ENCODE data around the gene UBE3B. TPM values are rescaled to one million over a fixed set of nuclear protein-coding genes. Genes with fewer than 3 reads are reported as not detected.

The UBE3B gene
- polyA plus RNA-seq, 3 donors, result 14.4 to 25.9 (median 18.2) TPM

- intact Hi-C loops (cut with micrococcal nuclease), result no loop called here
- Mint-ChIP-seq H3K4me1 (no peaks in the 10 kb centered on the region), H3K9me3 (no peaks in the 10 kb centered on the region), H3K36me3 (peaks cover 0 to 4% of the 10 kb centered on the region in 2 donors), H3K27ac (no peak overlapping the region), H3K4me3 (no peak overlapping the region), H3K27me3 (ENCODE audit: low read depth in 3 of 3) (peaks cover 1 to 11% (median 7%) of the 10 kb centered on the region in 3 donors)
- Histone ChIP-seq H3K9ac (ENCODE audit: insufficient read depth, low read length, poor library complexity, severe bottlenecking) (no peak overlapping the region), H3K36me3 (replicated peaks in 1 of 2; ENCODE audit: control insufficient read depth in 1 of 2, insufficient read depth in 2 of 2, low read length in 2 of 2) (no peaks in the 10 kb centered on the region), H2AFZ (ENCODE audit: insufficient read depth, low read depth, low read length, poor library complexity, severe bottlenecking) (no peak overlapping the region), H3K9me3 (replicated peaks in 1 of 2; ENCODE audit: control insufficient read depth in 1 of 2, insufficient read depth in 1 of 2, low read length in 2 of 2) (no peaks in the 10 kb centered on the region), H3K27ac (ENCODE audit: low read depth in 1 of 2, low read length in 2 of 2) (no peak overlapping the region), H3K79me2 (ENCODE audit: insufficient read depth, low read length) (no peaks in the 10 kb centered on the region), H3K4me2 (replicated peaks; ENCODE audit: extremely low read depth, low read length, poor library complexity, severe bottlenecking) (no peak overlapping the region), H4K20me1 (ENCODE audit: insufficient read depth, low read length) (no peaks in the 10 kb centered on the region), H3K4me3 (replicated peaks in 1 of 3; ENCODE audit: low read depth in 2 of 3, low read length in 3 of 3) (no peak overlapping the region), H3K4me1 (ENCODE audit: control insufficient read depth in 1 of 2, insufficient read depth in 2 of 2, low read length in 2 of 2) (no peaks in the 10 kb centered on the region), H3K27me3 (ENCODE audit: control insufficient read depth in 2 of 2, insufficient read depth in 2 of 2, low read length in 2 of 2) (no peaks in the 10 kb centered on the region)
- 96% methylated on average over 17 of the region's 18 CpGs for WGBS (ENCODE audit: insufficient coverage)
- no peak for TF ChIP-seq CTCF (IDR thresholded peaks at IDR 0.05)
- no peak for DNase-seq
Observed at GRCh38 chr12:109555431-109556315, 78.2 kb downstream of the UBE3B start.

DNA sequence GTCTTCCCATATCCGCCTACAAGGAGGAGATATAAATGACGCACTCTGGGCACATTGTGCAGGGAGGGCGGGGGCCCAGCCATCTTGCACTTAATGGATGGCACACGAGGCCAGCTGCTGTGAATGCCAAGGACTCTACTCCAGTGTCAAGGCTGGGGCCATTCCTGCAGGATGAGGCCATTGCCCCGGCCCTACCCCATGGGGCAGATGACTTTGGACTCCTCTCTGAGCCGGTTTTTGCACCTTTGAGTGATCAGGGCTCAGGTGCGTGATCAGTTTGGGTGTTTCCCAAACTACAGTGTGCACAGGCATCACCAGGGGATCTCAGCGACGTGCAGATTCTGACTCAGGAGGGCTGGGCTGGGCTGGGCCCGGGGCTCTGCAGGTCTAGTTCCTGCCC lies 79.8 kb downstream of the UBE3B start:
- no peak overlapping the region for H3K9ac ChIP-seq (ENCODE audit: insufficient read depth, low read length, poor library complexity, severe bottlenecking)
- H3K27ac Mint-ChIP-seq, result no peak overlapping the region
- peaks cover 7 to 8% of the 10 kb centered on the region in 2 donors for H3K36me3 Mint-ChIP-seq
- H3K4me3 ChIP-seq (replicated peaks in 1 of 3; ENCODE audit: low read depth in 2 of 3, low read length in 3 of 3), result no peak overlapping the region
- no peaks in the 10 kb centered on the region for H3K4me1 ChIP-seq (ENCODE audit: control insufficient read depth in 1 of 2, insufficient read depth in 2 of 2, low read length in 2 of 2)
- peaks cover 4 to 7% (median 5%) of the 10 kb centered on the region in 7 donors for H3K9me3 Mint-ChIP-seq
- no peaks in the 10 kb centered on the region for H3K4me1 Mint-ChIP-seq
- no peak overlapping the region for H2AFZ ChIP-seq (ENCODE audit: insufficient read depth, low read depth, low read length, poor library complexity, severe bottlenecking)
- H3K4me3 Mint-ChIP-seq, result no peak overlapping the region
- H3K9me3 ChIP-seq (replicated peaks in 1 of 2; ENCODE audit: control insufficient read depth in 1 of 2, insufficient read depth in 1 of 2, low read length in 2 of 2), result peaks cover 0 to 7% of the 10 kb centered on the region in 2 donors
- no peak for TF ChIP-seq CTCF (IDR thresholded peaks at IDR 0.05)
- peaks cover 1 to 11% (median 5%) of the 10 kb centered on the region in 3 donors for H3K27me3 Mint-ChIP-seq (ENCODE audit: low read depth in 3 of 3)
- no peaks in the 10 kb centered on the region for H4K20me1 ChIP-seq (ENCODE audit: insufficient read depth, low read length)
- intact Hi-C loops (cut with micrococcal nuclease), result no loop called here
- 94% methylated on average over 10 of the region's 10 CpGs for WGBS (ENCODE audit: insufficient coverage)
- no peak for DNase-seq
- no peaks in the 10 kb centered on the region for H3K27me3 ChIP-seq (ENCODE audit: control insufficient read depth in 2 of 2, insufficient read depth in 2 of 2, low read length in 2 of 2)
- H3K36me3 ChIP-seq (replicated peaks in 1 of 2; ENCODE audit: control insufficient read depth in 1 of 2, insufficient read depth in 2 of 2, low read length in 2 of 2), result no peaks in the 10 kb centered on the region
- H3K79me2 ChIP-seq (ENCODE audit: insufficient read depth, low read length), result no peaks in the 10 kb centered on the region
- H3K4me2 ChIP-seq (replicated peaks; ENCODE audit: extremely low read depth, low read length, poor library complexity, severe bottlenecking), result no peak overlapping the region
- H3K27ac ChIP-seq (ENCODE audit: low read depth in 1 of 2, low read length in 2 of 2), result no peak overlapping the region

Measured in CD14-positive monocyte (primary cell).